Natural killer cell (primary cell): Measurements from ENCODE around the gene NCR2. TPM values are rescaled to one million over a fixed set of nuclear protein-coding genes. Genes with fewer than 3 reads are reported as not detected.
A peak's percentile ranks its signal among the peaks of the same experiment; 100 is the strongest.

Experiments used
- ATAC-seq, 3 donors: fragments of 150-1000 bp in 2 of 3; fragments of 200-7000 bp in 1 of 3; cut with Tn5 transposase; 1 replicate in 1 of 3; 2 replicates in 2 of 3; pipeline ENCODE4 v1.10.0; 2021; ENCODE audit warnings: mild to moderate bottlenecking in 2 of 3, moderate library complexity in 2 of 3
- DNase-seq, 2 donors: peaks; one replicate each; pipeline versions ENCODE4 v3.0.0 to v3.0.0-alpha.2; 2013 to 2021; ENCODE audit warnings: mixed read lengths in 1 of 2
- H3K27ac ChIP-seq: one replicate; pipeline ENCODE4 v1.5.1; 2013; ENCODE audit warnings: mild to moderate bottlenecking, low read length
- H3K27me3 ChIP-seq: one replicate; pipeline ENCODE4 v1.6.1; 2013; ENCODE audit warnings: low read length; ENCODE audit not compliant: control insufficient read depth, insufficient read depth
- H3K36me3 ChIP-seq: one replicate; pipeline ENCODE4 v1.6.1; 2013; ENCODE audit warnings: low read length; ENCODE audit not compliant: control insufficient read depth, insufficient read depth
- H3K4me1 ChIP-seq: one replicate; pipeline ENCODE4 v1.6.1; 2013; ENCODE audit warnings: low read length; ENCODE audit not compliant: control insufficient read depth, insufficient read depth
- H3K4me3 ChIP-seq: one replicate; pipeline ENCODE4 v1.5.1; 2013; ENCODE audit warnings: low read length
- H3K9me3 ChIP-seq: one replicate; pipeline ENCODE4 v1.6.1; 2013; ENCODE audit warnings: low read length; ENCODE audit not compliant: control insufficient read depth, insufficient read depth
- H3K27ac Mint-ChIP-seq, 2 donors: one replicate each; pipeline ENCODE4 v1.8.0; 2022; ENCODE audit warnings: mild to moderate bottlenecking in 2 of 2, mixed read lengths in 2 of 2, moderate library complexity in 1 of 2
- H3K27me3 Mint-ChIP-seq, 2 donors: one replicate each; pipeline ENCODE4 v1.8.0; 2022; ENCODE audit warnings: low read depth in 2 of 2, mixed read lengths in 2 of 2
- H3K36me3 Mint-ChIP-seq: one replicate; pipeline ENCODE4 v1.8.0; 2022; ENCODE audit warnings: mixed read lengths
- H3K4me1 Mint-ChIP-seq, 2 donors: one replicate each; pipeline ENCODE4 v1.8.0; 2022; ENCODE audit warnings: mixed read lengths in 2 of 2
- H3K4me3 Mint-ChIP-seq: one replicate; pipeline ENCODE4 v1.8.0; 2022; ENCODE audit warnings: mild to moderate bottlenecking, moderate library complexity, mixed read lengths
- H3K9me3 Mint-ChIP-seq, 2 donors: one replicate each; pipeline ENCODE4 v1.8.0; 2022; ENCODE audit warnings: mixed read lengths in 2 of 2
- CTCF ChIP-seq: fragments of 200-600 bp; IDR thresholded peaks from one replicate; pipeline ENCODE4 v1.8.0; 2022; ENCODE audit warnings: antibody characterized with exemption
- WGBS: methylation state at CpG from one replicate; pipeline ENCODE4 v1.1.7; 2013; ENCODE audit warnings: missing lambda C conversion rate; ENCODE audit not compliant: insufficient coverage; 5-methylcytosine and 5-hydroxymethylcytosine counted together
- intact Hi-C: fragments of 100-400 bp; cut with micrococcal nuclease; formaldehyde crosslinking; loops from one replicate; pipeline ENCODE4 v1.14.2; 2022
- total RNA-seq, 4 donors: library from RNA; stranded (reverse); fragments of 120-200 nt in 1 of 4; gene quantifications; one replicate each; pipeline versions ENCODE4 v1.2.3 to v1.2.4, GENCODE V29; 2013 to 2022

Gene NCR2
- total RNA-seq, 3 donors from 2014 or later (not counting 1 experiment from before 2014, with no cell fraction given): not detected

- no peak for ATAC-seq
- Histone ChIP-seq H3K4me1 (peaks cover 1% of the 10 kb centered on the region), H3K27me3 (peaks cover 2% of the 10 kb centered on the region), H3K4me3 (no peak overlapping the region), H3K36me3 (no peaks in the 10 kb centered on the region), H3K27ac (no peak overlapping the region), H3K9me3 (no peaks in the 10 kb centered on the region)
- DNase-seq: no peak
- intact Hi-C loops: no loop called here
- no peak overlapping the region for H3K27ac Mint-ChIP-seq
- H3K36me3 Mint-ChIP-seq: no peaks in the 10 kb centered on the region
- TF ChIP-seq CTCF: no peak
- peaks cover 13 to 17% of the 10 kb centered on the region in 2 donors for H3K27me3 Mint-ChIP-seq
- no peak overlapping the region for H3K4me3 Mint-ChIP-seq
- H3K4me1 Mint-ChIP-seq: peaks cover 2% of the 10 kb centered on the region in 2 donors
- 91% methylated on average over 9 of the region's 9 CpGs for WGBS
- H3K9me3 Mint-ChIP-seq: no peaks in the 10 kb centered on the region
Measured at GRCh38 chr6:41326092-41326491, 9.3 kb upstream of the NCR2 start.

GRCh38 chr6:41327177-41327576, 8.2 kb upstream of the NCR2 start:
- no peak overlapping the region for H3K27ac Mint-ChIP-seq
- no peaks in the 10 kb centered on the region for H3K36me3 ChIP-seq
- no peak for TF ChIP-seq CTCF
- intact Hi-C loops: no loop called here
- H3K4me1 ChIP-seq: peaks cover 12% of the 10 kb centered on the region
- no peaks in the 10 kb centered on the region for H3K9me3 Mint-ChIP-seq
- 100% methylated on average over 1 of the region's 2 CpGs for WGBS
- H3K4me3 Mint-ChIP-seq: no peak overlapping the region
- no peak for DNase-seq
- peaks cover 2% of the 10 kb centered on the region for H3K27me3 ChIP-seq
- peaks cover 13% of the 10 kb centered on the region in 2 donors for H3K4me1 Mint-ChIP-seq
- no peaks in the 10 kb centered on the region for H3K36me3 Mint-ChIP-seq
- peaks cover 13 to 14% of the 10 kb centered on the region in 2 donors for H3K27me3 Mint-ChIP-seq
- H3K9me3 ChIP-seq: no peaks in the 10 kb centered on the region
- H3K4me3 ChIP-seq: no peak overlapping the region
- no peak overlapping the region for H3K27ac ChIP-seq
- ATAC-seq: no peak

- H3K27ac ChIP-seq: no peak overlapping the region
- H3K36me3 Mint-ChIP-seq: no peaks in the 10 kb centered on the region
- H3K4me3 Mint-ChIP-seq: peak overlapping the region; percentile 62
- no peak overlapping the region for H3K4me3 ChIP-seq
- intact Hi-C loops: loop anchor here (5.0 to 10.0 kb wide), 2 partner anchors 113 to 259 kb away; partner anchors contain the start of genes NFYA and OARD1
- TF ChIP-seq CTCF: no peak
- no peaks in the 10 kb centered on the region for H3K36me3 ChIP-seq
- H3K27ac Mint-ChIP-seq: peak overlapping the region; percentile 90 to 96
- peaks cover 2 to 6% of the 10 kb centered on the region in 2 donors for H3K27me3 Mint-ChIP-seq
- H3K27me3 ChIP-seq: no peaks in the 10 kb centered on the region
- peaks cover 56% of the 10 kb centered on the region for H3K4me1 ChIP-seq
- DNase-seq (no peak), ATAC-seq (no peak)
- H3K9me3 ChIP-seq: no peaks in the 10 kb centered on the region
- peaks cover 47 to 56% of the 10 kb centered on the region in 2 donors for H3K4me1 Mint-ChIP-seq
- H3K9me3 Mint-ChIP-seq: no peaks in the 10 kb centered on the region
- 96% methylated on average over 11 of the region's 11 CpGs for WGBS
Measured at GRCh38 chr6:41331401-41332150, 3.8 kb upstream of the NCR2 start.
